Measurements from ENCODE around the gene CREBBP. TPM values are rescaled to one million over a fixed set of nuclear protein-coding genes. Genes with fewer than 3 reads are reported as not detected.
"Not testable (repeated sequence)": the region's sequence is repeated elsewhere in the genome, so short reads cannot be mapped to it uniquely, and the experiment has no call there.

The CREBBP gene
- polyA plus RNA-seq (2013): 35.0 TPM

GRCh38 chr16:3880623-3881498 lies at the start of gene CREBBP:
Gene CREBBP, minus strand, starts transcription at chr16:3880713. Its CDS starts 797 bp downstream, at chr16:3879916.
- Histone ChIP-seq H3K9me3 (ENCODE audit: control extremely low read depth in 1 of 5, control insufficient read depth in 4 of 5, insufficient read depth in 2 of 5, low read depth in 1 of 5, low read length in 4 of 5) (no peaks in the 10 kb centered on the region), H3K36me3 (ENCODE audit: control insufficient read depth in 4 of 4, insufficient read depth in 4 of 4, low read length in 3 of 4) (peaks cover 0 to 9% (median 2%) of the 10 kb centered on the region in 4 experiments), H3K4me3 (ENCODE audit: control insufficient read depth in 1 of 7, extremely low read depth in 1 of 7, insufficient read depth in 4 of 7, low read depth in 2 of 7, low read length in 6 of 7) (peak within 1 kb of the TSS; percentile 48 to 90 (median 74)), H3K27ac (ENCODE audit: insufficient read depth in 1 of 2, low read depth in 1 of 2, low read length in 2 of 2, poor library complexity in 1 of 2, severe bottlenecking in 2 of 2) (peak within 1 kb of the TSS; percentile 15 to 58), H3K27me3 (replicated peaks in 2 of 5; ENCODE audit: control insufficient read depth in 4 of 5, insufficient read depth in 5 of 5, low read length in 4 of 5) (peaks cover 0 to 7% (median 4%) of the 10 kb centered on the region in 5 experiments), H3K4me1 (ENCODE audit: control extremely low read depth in 1 of 4, control insufficient read depth in 4 of 4, insufficient read depth in 4 of 4, low read length in 3 of 4) (peaks cover 9 to 29% (median 19%) of the 10 kb centered on the region in 4 experiments)
- WGBS (ENCODE audit: insufficient coverage): 6% methylated on average over 92 of the region's 96 CpGs
- DNase-seq: peak; percentile 91 to 96 (median 94)
- ChIA-PET POLR2A (interaction anchor here (0.6 kb wide), 1 partner anchor 91 kb away, joined by 5 read pairs; no protein-coding TSS in a partner anchor), CTCF (interaction anchor here (0.8 kb wide), 1 partner anchor 21 kb away, joined by 3 read pairs; no protein-coding TSS in a partner anchor)

GRCh38 chr16:3927147-3927546 lies 46.6 kb upstream of the CREBBP start:
- H3K9me3 ChIP-seq (ENCODE audit: control extremely low read depth in 1 of 5, control insufficient read depth in 4 of 5, insufficient read depth in 2 of 5, low read depth in 1 of 5, low read length in 4 of 5); H3K4me3 ChIP-seq (ENCODE audit: control insufficient read depth in 1 of 7, extremely low read depth in 1 of 7, insufficient read depth in 4 of 7, low read depth in 2 of 7, low read length in 6 of 7); CTCF ChIA-PET; DNase-seq; POLR2A ChIA-PET; H3K27me3 ChIP-seq (replicated peaks in 2 of 5; ENCODE audit: control insufficient read depth in 4 of 5, insufficient read depth in 5 of 5, low read length in 4 of 5); H3K4me1 ChIP-seq (ENCODE audit: control extremely low read depth in 1 of 4, control insufficient read depth in 4 of 4, insufficient read depth in 4 of 4, low read length in 3 of 4); H3K27ac ChIP-seq (ENCODE audit: insufficient read depth in 1 of 2, low read depth in 1 of 2, low read length in 2 of 2, poor library complexity in 1 of 2, severe bottlenecking in 2 of 2); H3K36me3 ChIP-seq (ENCODE audit: control insufficient read depth in 4 of 4, insufficient read depth in 4 of 4, low read length in 3 of 4): not testable (repeated sequence)
- WGBS (ENCODE audit: insufficient coverage): no CpG with 5 or more reads among the region's 2 CpGs

- H3K4me1 ChIP-seq (ENCODE audit: control extremely low read depth in 1 of 4, control insufficient read depth in 4 of 4, insufficient read depth in 4 of 4, low read length in 3 of 4): no peaks in the 10 kb centered on the region
- H3K36me3 ChIP-seq (ENCODE audit: control insufficient read depth in 4 of 4, insufficient read depth in 4 of 4, low read length in 3 of 4): no peaks in the 10 kb centered on the region
- no peak overlapping the region for H3K27ac ChIP-seq (ENCODE audit: insufficient read depth in 1 of 2, low read depth in 1 of 2, low read length in 2 of 2, poor library complexity in 1 of 2, severe bottlenecking in 2 of 2)
- DNase-seq: no peak
- POLR2A ChIA-PET: no interaction called here
- no peak overlapping the region for H3K4me3 ChIP-seq (ENCODE audit: control insufficient read depth in 1 of 7, extremely low read depth in 1 of 7, insufficient read depth in 4 of 7, low read depth in 2 of 7, low read length in 6 of 7)
- peaks cover 0 to 11% (median 3%) of the 10 kb centered on the region in 5 experiments for H3K27me3 ChIP-seq (replicated peaks in 2 of 5; ENCODE audit: control insufficient read depth in 4 of 5, insufficient read depth in 5 of 5, low read length in 4 of 5)
- CTCF ChIA-PET: interaction anchor here (0.6 to 1.1 kb wide), 2 partner anchors 14 to 235 kb away, joined by 3 read pairs; no protein-coding TSS in a partner anchor
- peaks cover under 1 to 4% (median 4%) of the 10 kb centered on the region in 5 experiments for H3K9me3 ChIP-seq (ENCODE audit: control extremely low read depth in 1 of 5, control insufficient read depth in 4 of 5, insufficient read depth in 2 of 5, low read depth in 1 of 5, low read length in 4 of 5)
These were observed 44.2 kb upstream of the CREBBP start for GRCh38 chr16:3924763-3925162.

GRCh38 chr16:3922241-3922640 lies 41.7 kb upstream of the CREBBP start:
- CTCF ChIA-PET: no interaction called here

GRCh38 chr16:3920206-3920605 lies 39.7 kb upstream of the CREBBP start:
- DNase-seq: no peak
- Histone ChIP-seq H3K4me3 (ENCODE audit: control insufficient read depth in 1 of 7, extremely low read depth in 1 of 7, insufficient read depth in 4 of 7, low read depth in 2 of 7, low read length in 6 of 7) (no peak overlapping the region), H3K36me3 (ENCODE audit: control insufficient read depth in 4 of 4, insufficient read depth in 4 of 4, low read length in 3 of 4) (no peaks in the 10 kb centered on the region), H3K9me3 (ENCODE audit: control extremely low read depth in 1 of 5, control insufficient read depth in 4 of 5, insufficient read depth in 2 of 5, low read depth in 1 of 5, low read length in 4 of 5) (peaks cover 0 to 21% (median 6%) of the 10 kb centered on the region in 5 experiments), H3K27me3 (replicated peaks in 2 of 5; ENCODE audit: control insufficient read depth in 4 of 5, insufficient read depth in 5 of 5, low read length in 4 of 5) (peaks cover 0 to 11% (median 3%) of the 10 kb centered on the region in 5 experiments), H3K27ac (ENCODE audit: insufficient read depth in 1 of 2, low read depth in 1 of 2, low read length in 2 of 2, poor library complexity in 1 of 2, severe bottlenecking in 2 of 2) (no peak overlapping the region), H3K4me1 (ENCODE audit: control extremely low read depth in 1 of 4, control insufficient read depth in 4 of 4, insufficient read depth in 4 of 4, low read length in 3 of 4) (no peaks in the 10 kb centered on the region)
- ChIA-PET CTCF (interaction anchor here (1.4 kb wide), 1 partner anchor 19 kb away, joined by 3 read pairs; no protein-coding TSS in a partner anchor), POLR2A (no interaction called here)
- WGBS (ENCODE audit: insufficient coverage): 91% methylated on average over 8 of the region's 8 CpGs

More at GRCh38 chr16:3922241-3922640, 41.7 kb upstream of the CREBBP start:
- 68% methylated on average over 12 of the region's 13 CpGs for WGBS (ENCODE audit: insufficient coverage)
- H3K4me3 ChIP-seq (ENCODE audit: control insufficient read depth in 1 of 7, extremely low read depth in 1 of 7, insufficient read depth in 4 of 7, low read depth in 2 of 7, low read length in 6 of 7): no peak overlapping the region
- H3K27ac ChIP-seq (ENCODE audit: insufficient read depth in 1 of 2, low read depth in 1 of 2, low read length in 2 of 2, poor library complexity in 1 of 2, severe bottlenecking in 2 of 2): no peak overlapping the region
- H3K36me3 ChIP-seq (ENCODE audit: control insufficient read depth in 4 of 4, insufficient read depth in 4 of 4, low read length in 3 of 4): no peaks in the 10 kb centered on the region
- no peaks in the 10 kb centered on the region for H3K4me1 ChIP-seq (ENCODE audit: control extremely low read depth in 1 of 4, control insufficient read depth in 4 of 4, insufficient read depth in 4 of 4, low read length in 3 of 4)
- no peak for DNase-seq
- peaks cover 0 to 11% (median 3%) of the 10 kb centered on the region in 5 experiments for H3K27me3 ChIP-seq (replicated peaks in 2 of 5; ENCODE audit: control insufficient read depth in 4 of 5, insufficient read depth in 5 of 5, low read length in 4 of 5)
- POLR2A ChIA-PET: no interaction called here
- peaks cover 0 to 15% (median 6%) of the 10 kb centered on the region in 5 experiments for H3K9me3 ChIP-seq (ENCODE audit: control extremely low read depth in 1 of 5, control insufficient read depth in 4 of 5, insufficient read depth in 2 of 5, low read depth in 1 of 5, low read length in 4 of 5)

- H3K4me1 ChIP-seq (ENCODE audit: control extremely low read depth in 1 of 4, control insufficient read depth in 4 of 4, insufficient read depth in 4 of 4, low read length in 3 of 4): no peaks in the 10 kb centered on the region
- peaks cover 0 to 21% (median 6%) of the 10 kb centered on the region in 5 experiments for H3K9me3 ChIP-seq (ENCODE audit: control extremely low read depth in 1 of 5, control insufficient read depth in 4 of 5, insufficient read depth in 2 of 5, low read depth in 1 of 5, low read length in 4 of 5)
- H3K27ac ChIP-seq (ENCODE audit: insufficient read depth in 1 of 2, low read depth in 1 of 2, low read length in 2 of 2, poor library complexity in 1 of 2, severe bottlenecking in 2 of 2): no peak overlapping the region
- CTCF ChIA-PET: interaction anchor here (1.4 kb wide), 1 partner anchor 19 kb away, joined by 3 read pairs; no protein-coding TSS in a partner anchor
- no peaks in the 10 kb centered on the region for H3K36me3 ChIP-seq (ENCODE audit: control insufficient read depth in 4 of 4, insufficient read depth in 4 of 4, low read length in 3 of 4)
- peaks cover 0 to 11% (median 3%) of the 10 kb centered on the region in 5 experiments for H3K27me3 ChIP-seq (replicated peaks in 2 of 5; ENCODE audit: control insufficient read depth in 4 of 5, insufficient read depth in 5 of 5, low read length in 4 of 5)
- no peak for DNase-seq
- H3K4me3 ChIP-seq (ENCODE audit: control insufficient read depth in 1 of 7, extremely low read depth in 1 of 7, insufficient read depth in 4 of 7, low read depth in 2 of 7, low read length in 6 of 7): no peak overlapping the region
- POLR2A ChIA-PET: interaction anchor here (0.5 kb wide), 2 partner anchors 11 to 17 kb away, joined by 3 read pairs; no protein-coding TSS in a partner anchor
- WGBS (ENCODE audit: insufficient coverage): 86% methylated on average over 5 of the region's 6 CpGs
These were observed 38.9 kb upstream of the CREBBP start for GRCh38 chr16:3919413-3919812.
